Ovary (tissue), 9 donors: Measurements from ENCODE around the gene HNRNPAB. TPM values are rescaled to one million over a fixed set of nuclear protein-coding genes. Genes with fewer than 3 reads are reported as not detected.

Source experiments
- DNase-seq, 5 donors: peaks; one replicate each; pipeline ENCODE4 v3.0.0-alpha.2; 2019 to 2020
- H3K27ac ChIP-seq, 2 donors: fragments of 200-600 bp; one replicate each; pipeline versions ENCODE4 v1.5.1 to v1.8.0; 2019 to 2022
- H3K27me3 ChIP-seq: fragments of 200-600 bp; one replicate; pipeline ENCODE4 v1.8.0; 2022
- H3K36me3 ChIP-seq: fragments of 200-600 bp; sonication (generic); one replicate; pipeline ENCODE4 v1.5.1; 2019
- H3K4me1 ChIP-seq: one replicate; pipeline ENCODE4 v1.8.1; 2013; ENCODE audit warnings: mild to moderate bottlenecking, moderate library complexity; ENCODE audit not compliant: insufficient read depth
- H3K4me3 ChIP-seq: fragments of 200-600 bp; sonication (generic); one replicate; pipeline ENCODE4 v1.5.1; 2017
- H3K9me3 ChIP-seq, 2 donors: fragments of 200-600 bp in 1 of 2; sonication (generic) in 1 of 2; one replicate each; pipeline versions ENCODE4 v1.5.1 to v1.8.1; 2013 to 2019; ENCODE audit warnings: mild to moderate bottlenecking in 1 of 2, moderate library complexity in 1 of 2
- CTCF ChIP-seq, 3 donors: fragments of 450-650 bp in 2 of 3; fragments of 200-600 bp in 1 of 3; IDR thresholded peaks; one replicate each; pipeline versions ENCODE4 v1.5.1 to v1.8.0; 2016 to 2022; ENCODE audit warnings: antibody characterized with exemption in 3 of 3, mild to moderate bottlenecking in 1 of 3
- EP300 ChIP-seq: sonication (generic); formaldehyde crosslinking; IDR thresholded peaks from one replicate; pipeline ENCODE4 v1.6.1; 2017; ENCODE audit warnings: antibody characterized with exemption
- POLR2A ChIP-seq: fragments of 450-650 bp; IDR thresholded peaks from one replicate; pipeline ENCODE4 v1.6.1; 2017; ENCODE audit warnings: antibody characterized with exemption, mild to moderate bottlenecking, moderate library complexity
- WGBS, 3 donors: extraction: QIAGEN DNeasy Blood & Tissue Kit in 1 of 3; methylation state at CpG; one replicate each; pipeline versions ENCODE4 v1.1.5 to v1.1.7; 2013 to 2017; 5-methylcytosine and 5-hydroxymethylcytosine counted together
- intact Hi-C, 4 donors: fragments of 100-400 bp; cut with DNase I; formaldehyde crosslinking; loops; one replicate each; pipeline versions ENCODE4 v1.11.0 to v1.15.1; 2022 to 2023
- polyA plus RNA-seq, 2 donors: library from polyadenylated mRNA; stranded (reverse); fragments of 200-250 nt in 1 of 2; fragments of 350-450 nt in 1 of 2; fragmentation: Illumina TruSeq in 1 of 2; extraction: RNeasy Lipid Tissue Mini Kit (QIAGEN cat#74804) in 1 of 2; gene quantifications; one replicate each; pipeline ENCODE4 v1.2.3, GENCODE V29; 2013 to 2014
- total RNA-seq, 7 donors: library from RNA; depleted of rRNA in 2 of 7; stranded (reverse); fragments of >200 nt in 2 of 7; fragmentation: NEBNext Ultra II Directional in 3 of 7; extraction: Animal tissue kit (Norgen Biotek cat#: 25700) in 3 of 7; gene quantifications; one replicate each; pipeline versions ENCODE4 v1.1.0 to v1.2.4, GENCODE V29; 2016 to 2023
- donor health status: DM: no; HTN: no; CAD: no; lungs with moderate emphysema.
- donor health status: DM: no; HTN: no; CAD: no.
- donor health status: Bipolar disorder and iron deficiency.
- donor health status: DM: yes; HTN: yes; CAD: no.
- donor health status: DM: no; HTN: no; CAD: no.
- donor health status: DM: yes; HTN: yes; CAD: no.

The HNRNPAB gene
- total and polyA plus RNA-seq, 9 donors, result 42.0 to 132 (median 102) TPM

- H3K36me3 ChIP-seq, result no peaks in the 10 kb centered on the region
- DNase-seq, result peak; percentile 70 to 89 (median 85)
- WGBS, 3 donors, result 5% methylated on average over 33 of the region's 33 CpGs
- H3K27me3 ChIP-seq, result no peaks in the 10 kb centered on the region
- peaks cover 2% of the 10 kb centered on the region for H3K4me1 ChIP-seq
- TF ChIP-seq POLR2A (no peak), CTCF (IDR thresholded peaks at IDR 0.05) (peak; percentile 92 to 93 (median 92)), EP300 (no peak)
- no peak overlapping the region for H3K4me3 ChIP-seq
- intact Hi-C loops, result loop anchor here in 3 of 4 donors (2.0 to 10.0 kb wide), 3 partner anchors 87 to 559 kb away; partner anchors contain the start of gene B4GALT7 (in 1 of the 3)
- H3K9me3 ChIP-seq, result no peaks in the 10 kb centered on the region
- no peak overlapping the region for H3K27ac ChIP-seq
Measured at GRCh38 chr5:178163772-178164735, 40.3 kb upstream of the HNRNPAB start.

- no peaks in the 10 kb centered on the region for H3K27me3 ChIP-seq
- no peaks in the 10 kb centered on the region for H3K9me3 ChIP-seq
- TF ChIP-seq CTCF (IDR thresholded peaks at IDR 0.05), result no peak
- TF ChIP-seq EP300, result no peak
- no peak for TF ChIP-seq POLR2A
- H3K4me3 ChIP-seq, result no peak overlapping the region
- H3K27ac ChIP-seq, result no peak overlapping the region
- H3K4me1 ChIP-seq, result peaks cover 2% of the 10 kb centered on the region
- DNase-seq, result no peak
- WGBS, 3 donors, result 27 to 53% (median 42%) methylated on average over 31 to 38 of the region's 38 CpGs
- H3K36me3 ChIP-seq, result no peaks in the 10 kb centered on the region
- intact Hi-C loops, result loop anchor here in 2 of 4 donors (2.0 to 10.0 kb wide), 3 partner anchors 88 to 561 kb away; partner anchors contain the start of gene B4GALT7 (in 1 of the 2)
Measured at GRCh38 chr5:178165581-178165980, 38.8 kb upstream of the HNRNPAB start.

GRCh38 chr5:178170455-178170854 is 33.9 kb upstream of the HNRNPAB start:
- H3K27me3 ChIP-seq, result no peaks in the 10 kb centered on the region
- H3K9me3 ChIP-seq, result no peaks in the 10 kb centered on the region
- intact Hi-C loops, result loop anchor here in 1 of 4 donors (10.0 kb wide), 1 partner anchor 786 kb away; the partner anchor contains the start of gene SLC34A1
- no peaks in the 10 kb centered on the region for H3K4me1 ChIP-seq
- no peak for TF ChIP-seq CTCF (IDR thresholded peaks at IDR 0.05)
- TF ChIP-seq EP300, result no peak
- TF ChIP-seq POLR2A, result no peak
- 79 to 88% (median 79%) methylated on average over 2 of the region's 2 CpGs for WGBS, 3 donors
- H3K27ac ChIP-seq, result no peak overlapping the region
- DNase-seq, result no peak
- H3K4me3 ChIP-seq, result no peak overlapping the region
- no peaks in the 10 kb centered on the region for H3K36me3 ChIP-seq

GRCh38 chr5:178174456-178174855 is 29.9 kb upstream of the HNRNPAB start:
- Histone ChIP-seq H3K4me3 (no peak overlapping the region), H3K4me1 (no peaks in the 10 kb centered on the region), H3K27me3 (no peaks in the 10 kb centered on the region), H3K9me3 (no peaks in the 10 kb centered on the region), H3K27ac (no peak overlapping the region), H3K36me3 (no peaks in the 10 kb centered on the region)
- TF ChIP-seq EP300, result no peak
- no peak for TF ChIP-seq CTCF (IDR thresholded peaks at IDR 0.05)
- TF ChIP-seq POLR2A, result no peak
- WGBS, 3 donors, result 91 to 92% (median 91%) methylated on average over 3 of the region's 3 CpGs
- intact Hi-C loops, result loop anchor here in 1 of 4 donors (10.0 kb wide), 1 partner anchor 790 kb away; the partner anchor contains the start of gene SLC34A1
- no peak for DNase-seq
